RWPE2 (cell line): Measurements from ENCODE around the gene EPC2.

Experiments used
- ATAC-seq: fragments of 200-7000 bp; cut with Tn5 transposase; 3 replicates; pipeline ENCODE4 v1.9.1; 2021; ENCODE audit warnings: low read depth
- DNase-seq: peaks from one replicate; pipeline ENCODE4 v3.0.0-alpha.2; 2020; ENCODE audit warnings: low spot score
- H3K27ac ChIP-seq: fragments of 450-650 bp; 2 replicates; pipeline ENCODE4 v1.5.1; 2017; ENCODE audit warnings: mild to moderate bottlenecking; ENCODE audit not compliant: poor library complexity, severe bottlenecking
- H3K27me3 ChIP-seq: fragments of 250-450 bp; sonication (Bioruptor Pico); 2 replicates; pipeline ENCODE4 v1.5.1; 2021; ENCODE audit warnings: mild to moderate bottlenecking, moderate library complexity; ENCODE audit not compliant: insufficient read depth, poor library complexity, severe bottlenecking
- H3K36me3 ChIP-seq: fragments of 250-450 bp; sonication (Bioruptor Pico); 2 replicates; pipeline ENCODE4 v1.5.1; 2020; ENCODE audit warnings: low read depth, mild to moderate bottlenecking, moderate library complexity
- H3K4me1 ChIP-seq: fragments of 250-450 bp; sonication (Bioruptor Pico); 2 replicates; pipeline ENCODE4 v1.5.1; 2021; ENCODE audit warnings: mild to moderate bottlenecking, moderate library complexity; ENCODE audit not compliant: insufficient read depth, poor library complexity, severe bottlenecking
- H3K4me3 ChIP-seq: fragments of 250-450 bp; sonication (Bioruptor Pico); 2 replicates; pipeline ENCODE4 v1.5.1; 2021; ENCODE audit warnings: mild to moderate bottlenecking, moderate library complexity; ENCODE audit not compliant: severe bottlenecking
- H3K9me3 ChIP-seq: fragments of 250-450 bp; sonication (Bioruptor Pico); 2 replicates; pipeline ENCODE4 v1.5.1; 2021; ENCODE audit warnings: mild to moderate bottlenecking, moderate library complexity; ENCODE audit not compliant: severe bottlenecking
- TF ChIP-seq, protein P1 (sequence below): fragments of 450-650 bp; IDR thresholded peaks from one replicate; pipeline ENCODE4 v1.5.1; 2017; ENCODE audit warnings: mild to moderate bottlenecking, moderate library complexity; ENCODE audit not compliant: poor library complexity, severe bottlenecking

Gene EPC2

DNA sequence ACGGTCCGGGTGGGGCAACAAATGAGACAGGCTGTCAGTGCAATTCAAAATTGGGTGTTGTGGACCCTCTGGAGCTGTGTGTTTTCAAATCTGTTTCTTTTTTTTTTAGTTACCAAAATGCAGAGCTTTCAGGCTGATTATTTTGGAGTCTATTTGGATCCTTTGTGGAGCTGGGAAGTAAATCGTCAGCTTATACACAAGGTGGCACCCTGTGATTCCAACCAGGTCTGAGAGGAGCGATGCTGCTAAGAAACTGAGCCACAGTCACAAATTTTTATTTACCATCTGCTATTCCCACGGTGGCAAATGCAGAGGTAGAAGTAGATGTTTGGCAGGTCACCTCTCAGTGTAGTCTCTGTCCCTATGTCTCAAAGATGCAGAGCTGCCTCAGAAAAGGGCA lies 3.8 kb upstream of the EPC2 start:
- TF ChIP-seq, protein P1, sequence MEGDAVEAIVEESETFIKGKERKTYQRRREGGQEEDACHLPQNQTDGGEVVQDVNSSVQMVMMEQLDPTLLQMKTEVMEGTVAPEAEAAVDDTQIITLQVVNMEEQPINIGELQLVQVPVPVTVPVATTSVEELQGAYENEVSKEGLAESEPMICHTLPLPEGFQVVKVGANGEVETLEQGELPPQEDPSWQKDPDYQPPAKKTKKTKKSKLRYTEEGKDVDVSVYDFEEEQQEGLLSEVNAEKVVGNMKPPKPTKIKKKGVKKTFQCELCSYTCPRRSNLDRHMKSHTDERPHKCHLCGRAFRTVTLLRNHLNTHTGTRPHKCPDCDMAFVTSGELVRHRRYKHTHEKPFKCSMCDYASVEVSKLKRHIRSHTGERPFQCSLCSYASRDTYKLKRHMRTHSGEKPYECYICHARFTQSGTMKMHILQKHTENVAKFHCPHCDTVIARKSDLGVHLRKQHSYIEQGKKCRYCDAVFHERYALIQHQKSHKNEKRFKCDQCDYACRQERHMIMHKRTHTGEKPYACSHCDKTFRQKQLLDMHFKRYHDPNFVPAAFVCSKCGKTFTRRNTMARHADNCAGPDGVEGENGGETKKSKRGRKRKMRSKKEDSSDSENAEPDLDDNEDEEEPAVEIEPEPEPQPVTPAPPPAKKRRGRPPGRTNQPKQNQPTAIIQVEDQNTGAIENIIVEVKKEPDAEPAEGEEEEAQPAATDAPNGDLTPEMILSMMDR, result peak; percentile 33
- no peaks in the 10 kb centered on the region for H3K27me3 ChIP-seq
- DNase-seq, result no peak
- no peaks in the 10 kb centered on the region for H3K9me3 ChIP-seq
- peaks cover 14% of the 10 kb centered on the region for H3K4me1 ChIP-seq
- no peak overlapping the region for H3K4me3 ChIP-seq
- H3K36me3 ChIP-seq, result no peaks in the 10 kb centered on the region
- no peak overlapping the region for H3K27ac ChIP-seq
- no peak for ATAC-seq

DNA sequence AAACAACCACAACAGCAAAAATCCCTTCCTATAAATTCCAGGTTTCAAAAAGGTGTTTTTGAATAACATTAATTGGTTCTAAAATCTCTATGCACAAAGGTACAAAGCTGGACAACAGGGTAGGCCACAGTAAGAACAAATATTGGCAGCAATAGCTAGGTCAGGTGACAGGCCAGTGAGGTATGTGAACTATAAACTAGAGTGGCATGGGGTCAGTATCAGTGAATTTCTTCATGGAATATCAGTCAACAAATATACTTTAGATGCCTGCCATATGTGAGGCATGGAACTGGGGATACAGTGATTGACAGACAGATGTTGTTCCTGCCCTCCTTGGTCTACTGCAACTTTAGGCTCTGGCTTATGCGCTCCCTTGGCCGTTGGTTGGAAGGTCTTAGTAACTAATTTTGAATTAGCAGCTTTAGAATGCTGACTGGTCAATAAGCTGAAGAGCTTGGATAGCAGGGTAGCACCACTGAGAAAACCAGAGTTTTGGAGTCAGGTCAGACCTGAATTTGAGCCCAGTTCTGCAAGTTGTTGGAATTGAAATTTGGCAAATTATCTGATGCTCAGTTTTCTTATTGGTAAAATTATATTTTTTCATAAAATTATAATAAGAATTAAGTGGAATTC lies 2.3 kb upstream of the EPC2 start:
- H3K27me3 ChIP-seq, result no peaks in the 10 kb centered on the region
- no peaks in the 10 kb centered on the region for H3K36me3 ChIP-seq
- TF ChIP-seq, protein P1, result no peak
- H3K4me3 ChIP-seq, result no peak overlapping the region
- DNase-seq, result no peak
- H3K4me1 ChIP-seq, result peaks cover 19% of the 10 kb centered on the region
- H3K27ac ChIP-seq, result peak overlapping the region; percentile 78
- ATAC-seq, result no peak
- no peaks in the 10 kb centered on the region for H3K9me3 ChIP-seq

DNA sequence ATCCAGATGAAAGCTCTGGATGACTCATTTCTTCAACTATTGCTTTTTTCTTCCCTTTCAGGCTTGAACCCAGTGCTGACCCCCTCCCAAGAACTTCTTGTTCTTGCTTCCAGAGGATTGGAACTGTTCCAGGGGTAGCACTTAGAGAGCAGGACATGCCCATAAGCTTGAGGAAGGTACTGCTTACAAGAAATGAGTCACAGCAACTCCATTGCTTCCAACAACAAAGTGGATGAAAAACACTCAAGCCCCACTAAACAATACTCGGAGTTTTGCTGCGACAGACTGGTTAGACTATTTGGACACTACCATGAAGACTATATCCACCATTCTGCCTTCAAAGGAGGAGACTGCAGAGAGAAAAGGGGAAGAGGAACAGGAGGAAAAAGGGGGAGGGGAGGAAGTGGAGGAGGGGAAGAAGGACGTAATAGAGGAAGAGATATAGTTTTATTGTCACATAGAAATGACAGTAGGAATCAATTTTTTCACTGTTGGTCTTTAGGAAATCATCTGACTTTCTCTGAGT lies 1.6 kb upstream of the EPC2 start:
- Histone ChIP-seq H3K27ac (peak overlapping the region; percentile 78), H3K4me1 (peaks cover 19% of the 10 kb centered on the region), H3K36me3 (no peaks in the 10 kb centered on the region), H3K9me3 (no peaks in the 10 kb centered on the region), H3K27me3 (no peaks in the 10 kb centered on the region), H3K4me3 (no peak overlapping the region)
- TF ChIP-seq, protein P1, result no peak
- ATAC-seq (no peak), DNase-seq (no peak)

DNA sequence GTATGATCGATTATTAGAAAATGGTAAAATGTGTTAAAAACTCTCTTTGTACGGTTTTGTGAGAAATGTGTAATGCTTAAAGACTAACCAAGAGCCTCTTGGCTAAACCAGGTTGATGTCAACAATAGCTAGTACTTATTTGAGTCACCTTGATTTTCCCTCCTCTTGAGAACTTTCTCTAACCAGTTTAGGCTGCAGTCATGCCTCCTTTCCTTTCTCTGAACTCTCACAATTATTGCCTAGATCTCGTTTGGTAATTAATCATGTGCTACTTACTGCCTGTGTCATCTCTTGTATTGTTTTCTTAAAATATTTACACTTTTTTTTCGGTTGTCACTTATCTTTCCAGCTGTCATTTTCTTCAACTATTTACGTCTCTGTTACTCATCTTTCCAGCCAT lies 1.1 kb upstream of the EPC2 start:
- H3K27me3 ChIP-seq, result no peaks in the 10 kb centered on the region
- H3K4me1 ChIP-seq, result peaks cover 19% of the 10 kb centered on the region
- ATAC-seq (no peak), DNase-seq (no peak)
- H3K27ac ChIP-seq, result peak overlapping the region; percentile 78
- TF ChIP-seq, protein P1, result no peak
- H3K36me3 ChIP-seq, result no peaks in the 10 kb centered on the region
- H3K4me3 ChIP-seq, result peak overlapping the region; percentile 84
- no peaks in the 10 kb centered on the region for H3K9me3 ChIP-seq

DNA sequence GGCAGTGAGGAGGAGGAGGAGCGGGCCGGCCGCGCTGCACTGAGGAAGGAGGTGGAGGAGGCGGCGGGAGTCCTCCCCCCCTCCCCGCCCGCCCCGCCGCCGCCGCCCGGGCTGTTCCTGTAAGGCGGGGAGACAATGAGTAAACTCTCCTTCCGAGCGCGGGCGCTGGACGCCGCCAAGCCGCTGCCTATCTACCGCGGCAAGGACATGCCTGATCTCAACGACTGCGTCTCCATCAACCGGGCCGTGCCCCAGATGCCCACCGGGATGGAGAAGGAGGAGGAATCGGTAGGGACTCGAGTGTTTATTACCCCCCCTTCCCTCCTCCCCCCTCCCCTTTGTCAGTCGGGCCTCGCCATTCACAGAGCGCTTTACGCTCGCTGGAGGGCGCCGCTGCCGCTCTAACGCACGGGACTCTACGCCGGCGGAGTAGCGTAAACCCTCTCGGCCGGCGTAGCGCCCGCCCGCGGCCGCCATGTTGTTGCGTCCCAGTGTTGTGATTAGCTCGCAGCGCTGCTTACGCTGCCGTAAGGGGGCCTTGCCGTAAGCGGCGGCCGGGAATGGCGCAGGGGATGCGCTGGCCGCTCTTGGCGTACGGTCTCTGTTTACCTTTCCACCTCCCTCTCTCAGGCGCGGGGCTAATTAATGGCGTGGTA lies 460 bp downstream of the EPC2 start:
- TF ChIP-seq, protein P1, result peak; percentile 27
- H3K27me3 ChIP-seq, result no peaks in the 10 kb centered on the region
- H3K27ac ChIP-seq, result peak overlapping the region; percentile 78
- DNase-seq (peak; percentile 85), ATAC-seq (peak; percentile 58)
- no peaks in the 10 kb centered on the region for H3K9me3 ChIP-seq
- H3K4me1 ChIP-seq, result peaks cover 19% of the 10 kb centered on the region
- no peaks in the 10 kb centered on the region for H3K36me3 ChIP-seq
- peak overlapping the region; percentile 84 for H3K4me3 ChIP-seq
